A673 (cell line): ENCODE measurements around the gene NUTM2G.
"Not testable (repeated sequence)": the region's sequence is repeated elsewhere in the genome, so short reads cannot be mapped to it uniquely, and the experiment has no call there.

Source experiments
- CTCF ChIP-seq: fragments of 300-800, 200-600 bp; sonication (generic); conservative IDR thresholded peaks from 2 replicates; pipeline ENCODE4 v1.5.1; 2017; ENCODE audit warnings: low read depth, mild to moderate bottlenecking, antibody characterized with exemption, low read length, moderate library complexity, mixed read lengths
- EZH2 ChIP-seq: fragments of 200-600 bp; sonication (generic); IDR thresholded peaks from 2 replicates; pipeline ENCODE4 v1.6.1; 2017; ENCODE audit warnings: borderline replicate concordance, low read depth, mild to moderate bottlenecking, mixed read lengths, antibody characterized with exemption, low read length; ENCODE audit not compliant: poor library complexity, severe bottlenecking

DNA sequence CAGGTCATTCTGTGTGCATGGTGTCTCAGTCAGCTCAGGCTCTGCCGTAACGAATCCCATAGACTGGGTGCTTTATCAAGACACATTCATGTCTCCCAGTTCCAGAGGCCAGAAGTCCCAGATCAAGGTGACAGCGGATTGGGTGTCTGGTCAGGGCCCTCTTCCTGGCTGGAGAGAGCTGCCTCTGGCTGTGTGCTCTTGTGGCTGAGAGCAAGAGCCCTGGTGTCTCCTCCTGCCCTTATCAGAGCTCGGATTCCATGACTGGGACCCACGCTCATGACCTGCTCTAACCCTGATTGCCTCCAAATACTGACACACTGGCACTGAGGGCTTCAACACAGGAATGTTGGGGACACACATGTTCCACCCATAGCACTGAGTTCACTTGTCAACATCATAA is 6.1 kb downstream of the NUTM2G start:
- TF ChIP-seq EZH2, CTCF: not testable (repeated sequence)
